HG03039 (cell line): Measurements from ENCODE around the gene PRSS8.
A peak's percentile ranks its signal among the peaks of the same experiment; 100 is the strongest.
"Not testable (repeated sequence)": the region's sequence is repeated elsewhere in the genome, so short reads cannot be mapped to it uniquely, and the experiment has no call there.

Experiments
- ATAC-seq: cut with Tn5 transposase; IDR thresholded peaks from one replicate; pipeline ENCODE4 v1.9.1; 2021; ENCODE audit warnings: mild to moderate bottlenecking, moderate library complexity; ENCODE audit not compliant: unreplicated experiment

PRSS8 gene

GRCh38 chr16:31135535-31136286, at the start of gene PRSS8:
TSS of gene PRSS8 (minus strand) at chr16:31135727. CDS start at chr16:31135498, 229 bp downstream.
- no peak for ATAC-seq

DNA sequence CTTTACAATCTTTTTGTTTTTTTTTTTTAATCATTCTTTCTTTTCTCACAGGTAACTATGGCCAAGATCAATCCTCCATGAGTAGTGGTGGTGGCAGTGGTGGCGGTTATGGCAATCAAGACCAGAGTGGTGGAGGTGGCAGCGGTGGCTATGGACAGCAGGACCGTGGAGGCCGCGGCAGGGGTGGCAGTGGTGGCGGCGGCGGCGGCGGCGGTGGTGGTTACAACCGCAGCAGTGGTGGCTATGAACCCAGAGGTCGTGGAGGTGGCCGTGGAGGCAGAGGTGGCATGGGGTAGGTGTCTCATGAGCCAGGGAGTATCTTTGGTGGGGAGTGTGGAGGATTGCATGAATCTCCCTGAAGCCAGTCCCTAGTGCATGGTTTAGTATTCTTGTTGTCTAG, 49.4 kb upstream of the PRSS8 start:
- no peak for ATAC-seq

- no peak for ATAC-seq
Observed at GRCh38 chr16:31183432-31184428, 48.2 kb upstream of the PRSS8 start.

- no peak for ATAC-seq
Observed at GRCh38 chr16:31182391-31182790, 46.9 kb upstream of the PRSS8 start.

DNA sequence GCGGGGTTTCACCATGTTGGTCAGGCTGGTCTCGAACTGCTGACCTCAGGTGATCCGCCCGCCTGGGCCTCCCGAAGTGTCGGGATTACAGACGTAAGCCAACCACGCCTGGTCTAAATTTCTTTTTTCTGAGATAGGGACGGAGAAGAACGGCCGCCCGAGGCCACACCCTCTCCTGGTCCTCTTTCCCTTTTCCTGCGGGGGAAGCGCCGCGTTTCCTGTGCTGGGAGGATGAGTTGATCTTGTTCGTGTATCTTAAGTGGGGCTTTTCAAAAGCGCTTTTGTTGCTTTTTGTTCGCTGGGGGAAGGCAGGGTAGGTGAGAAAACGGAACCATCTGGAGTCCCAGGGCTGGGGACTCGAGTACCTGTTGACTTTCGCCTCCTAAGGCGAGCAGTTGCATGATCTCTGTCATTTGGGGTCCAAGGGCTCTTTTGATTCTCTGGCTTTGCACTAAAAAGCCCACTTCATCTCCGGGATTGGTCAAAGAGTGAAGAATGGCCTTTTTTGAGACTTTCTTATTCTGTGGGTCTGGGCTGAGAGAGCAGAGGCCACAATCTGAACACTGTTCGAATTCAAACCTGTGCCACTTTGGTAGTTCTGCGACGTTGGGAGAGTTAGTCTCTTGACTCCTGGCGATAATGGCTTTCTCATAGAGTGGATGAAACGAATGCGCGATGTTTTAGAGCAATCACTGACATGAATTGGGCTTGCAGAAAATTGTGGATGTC, 45.7 kb upstream of the PRSS8 start:
- ATAC-seq, result no peak

- ATAC-seq, result peak; percentile 59
Observed at GRCh38 chr16:31179747-31180459, 44.4 kb upstream of the PRSS8 start, which contains the start of gene FUS. TSS of gene FUS (plus strand) at chr16:31180139. CDS start at chr16:31180215, 76 bp downstream.

GRCh38 chr16:31179219-31179746, 43.8 kb upstream of the PRSS8 start:
- peak; percentile 2 for ATAC-seq

DNA sequence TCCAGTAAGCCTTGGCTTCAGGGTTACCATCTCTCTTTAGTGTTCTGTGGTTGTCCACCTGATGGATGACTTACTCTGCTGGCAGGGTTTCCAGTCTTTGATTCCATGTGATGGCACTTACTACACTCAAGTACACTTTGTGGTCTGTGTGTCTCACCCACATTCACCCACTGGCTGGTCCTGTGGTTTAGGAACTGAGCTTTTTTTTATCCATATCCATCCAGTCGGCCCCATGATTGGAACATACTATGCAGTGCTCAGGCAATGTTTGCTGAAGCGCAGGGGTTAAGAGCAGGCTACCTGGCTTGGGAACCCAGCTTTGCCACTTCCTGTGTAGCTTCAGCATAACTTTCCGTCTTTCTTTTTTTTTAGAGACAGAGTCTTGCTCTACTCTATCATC, 41.6 kb upstream of the PRSS8 start:
- no peak for ATAC-seq

DNA sequence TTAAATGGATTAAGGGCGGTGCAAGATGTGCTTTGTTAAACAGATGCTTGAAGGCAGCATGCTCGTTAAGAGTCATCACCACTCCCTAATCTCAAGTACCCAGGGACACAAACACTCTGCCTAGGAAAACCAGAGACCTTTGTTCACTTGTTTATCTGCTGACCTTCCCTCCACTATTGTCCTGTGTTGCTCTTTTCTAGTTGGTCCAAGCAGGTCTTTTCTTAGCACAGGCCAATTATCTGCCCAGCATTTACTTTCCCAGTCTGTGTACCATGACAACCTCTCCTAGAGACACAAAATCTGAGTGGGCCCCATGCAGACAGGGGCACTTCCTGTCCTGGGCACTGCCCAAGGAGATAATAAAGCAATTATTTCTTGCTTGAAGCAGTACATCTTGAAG, 34.5 kb upstream of the PRSS8 start:
- ATAC-seq, result not testable (repeated sequence)

DNA sequence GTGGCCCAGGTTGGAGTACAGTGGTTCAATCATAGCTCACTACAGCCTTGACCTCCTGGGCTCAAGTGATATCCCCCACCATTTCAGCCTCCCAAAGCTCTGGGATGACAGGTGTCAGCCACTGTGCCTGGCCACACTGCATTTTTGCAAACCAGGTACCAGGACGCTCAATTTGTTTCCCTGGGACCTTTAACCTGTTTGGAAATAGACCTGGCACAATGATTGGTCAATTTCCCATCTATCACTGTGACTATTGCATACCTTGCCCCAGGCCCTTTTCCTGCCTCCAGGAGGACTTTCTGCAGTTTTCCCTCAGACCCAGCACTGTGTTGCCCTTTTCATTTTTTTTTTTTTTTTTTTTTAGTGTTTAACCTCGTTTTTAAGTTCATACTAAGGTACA, 33.3 kb upstream of the PRSS8 start:
- ATAC-seq, result no peak

DNA sequence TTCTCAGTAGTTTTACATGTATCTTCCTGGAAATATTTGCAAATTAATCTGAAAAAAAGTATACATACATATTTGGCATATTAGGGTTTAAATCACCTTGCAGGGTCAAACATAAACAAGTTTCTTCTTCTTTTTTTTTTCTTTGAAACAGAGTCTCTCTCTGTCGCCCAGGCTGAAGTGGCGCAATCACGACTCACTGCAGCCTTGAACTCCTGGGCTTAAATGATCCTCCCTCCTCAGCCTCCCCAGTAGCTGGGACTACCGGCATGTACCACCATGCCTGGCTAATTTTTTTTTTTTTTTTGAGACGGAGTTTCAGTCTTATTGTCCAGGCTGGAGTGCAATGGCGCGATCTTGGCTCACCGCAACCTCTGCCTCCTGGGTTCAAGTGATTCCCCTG, 31.8 kb upstream of the PRSS8 start:
- no peak for ATAC-seq

DNA sequence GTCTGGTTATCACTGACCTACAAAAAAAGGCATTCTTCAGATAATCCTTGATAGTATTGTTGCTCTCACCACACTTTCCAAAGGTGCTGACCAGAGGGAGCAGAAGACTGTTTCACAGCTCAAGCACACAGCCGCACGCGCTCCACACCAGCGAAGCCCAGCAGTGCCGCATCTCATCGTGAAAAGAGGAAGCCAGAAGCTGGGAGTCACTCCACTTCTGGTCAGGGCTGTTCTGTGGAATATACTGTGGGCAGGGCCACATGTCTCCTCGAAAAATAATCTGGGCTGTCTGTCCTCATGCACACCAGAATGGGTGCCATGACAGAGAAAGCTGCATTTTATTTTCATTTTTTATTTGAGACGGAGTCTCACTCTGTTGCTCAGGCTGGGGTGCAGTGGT, 21.6 kb upstream of the PRSS8 start:
- ATAC-seq, result no peak

DNA sequence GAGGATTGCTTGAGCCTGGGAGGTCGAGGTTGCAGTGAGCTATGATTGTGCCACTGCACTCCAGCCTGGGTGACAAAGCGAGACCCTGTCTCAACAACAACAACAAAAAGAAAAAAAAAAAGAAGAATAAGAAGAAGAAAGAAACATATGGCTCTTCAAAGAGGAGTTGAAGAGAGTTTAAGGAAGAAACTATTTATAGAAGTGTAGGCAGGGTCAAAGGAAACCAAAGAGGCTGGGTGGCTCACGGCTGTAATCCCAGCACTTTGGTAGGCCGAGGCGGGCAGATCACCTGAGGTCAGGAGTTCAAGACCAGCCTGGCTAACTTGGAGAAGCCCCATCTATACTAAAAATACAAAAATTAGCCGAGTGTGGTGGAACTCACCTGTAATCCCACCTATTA, 15.4 kb upstream of the PRSS8 start:
- ATAC-seq, result not testable (repeated sequence)

DNA sequence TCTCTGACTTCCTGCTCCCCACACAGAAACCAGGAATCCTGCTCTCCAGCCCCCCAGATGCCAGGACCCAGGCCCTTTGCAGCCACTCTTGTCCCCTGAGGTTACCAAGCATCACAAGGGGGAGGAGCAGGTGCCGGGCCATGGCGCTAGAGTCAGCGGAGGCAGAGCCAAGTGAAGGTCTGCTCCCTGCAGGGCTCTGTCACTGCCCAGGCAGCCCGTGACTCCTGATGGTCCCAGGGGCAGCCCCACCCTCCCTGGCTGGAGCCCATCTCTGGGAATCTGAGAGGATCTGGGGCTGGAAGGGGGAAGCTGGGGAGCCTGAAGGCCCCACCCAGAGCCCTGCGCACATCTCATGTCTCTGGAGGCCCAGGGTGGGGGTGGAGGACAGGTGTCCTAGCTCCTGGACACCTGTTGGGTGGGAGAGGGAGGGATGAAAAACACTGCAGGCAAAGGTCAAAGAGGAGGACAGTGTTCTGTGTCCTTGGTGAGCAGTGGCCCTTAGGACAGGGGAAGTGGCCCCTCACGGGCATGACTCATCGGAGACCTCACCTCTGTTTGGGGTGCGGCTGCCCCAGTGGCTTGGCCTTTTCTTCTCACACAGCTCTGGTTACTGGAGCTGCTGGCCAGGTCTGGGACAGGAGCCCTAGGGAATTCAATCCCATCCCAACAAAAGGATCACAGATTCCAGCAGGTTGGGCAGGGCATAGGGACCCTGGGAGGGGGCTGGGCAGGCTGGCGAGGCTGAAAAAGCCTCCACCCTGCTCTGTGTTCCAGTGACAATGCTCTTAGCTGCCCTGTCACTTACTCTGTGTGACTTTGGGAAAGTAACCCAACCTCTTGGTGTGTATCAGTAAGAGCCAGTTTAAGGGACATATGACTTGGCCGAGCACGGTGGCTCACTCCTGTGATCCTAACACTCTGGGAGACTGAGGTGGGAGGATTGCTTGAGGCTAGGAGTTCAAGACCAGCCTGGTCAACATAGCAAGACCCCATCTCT, 14.7 kb upstream of the PRSS8 start, which contains the start of gene PRSS36:
TSS of gene PRSS36 (minus strand) at position 173 of the 997 bp plus-strand sequence. CDS start at position 142, 31 bp downstream.
- ATAC-seq, result no peak

DNA sequence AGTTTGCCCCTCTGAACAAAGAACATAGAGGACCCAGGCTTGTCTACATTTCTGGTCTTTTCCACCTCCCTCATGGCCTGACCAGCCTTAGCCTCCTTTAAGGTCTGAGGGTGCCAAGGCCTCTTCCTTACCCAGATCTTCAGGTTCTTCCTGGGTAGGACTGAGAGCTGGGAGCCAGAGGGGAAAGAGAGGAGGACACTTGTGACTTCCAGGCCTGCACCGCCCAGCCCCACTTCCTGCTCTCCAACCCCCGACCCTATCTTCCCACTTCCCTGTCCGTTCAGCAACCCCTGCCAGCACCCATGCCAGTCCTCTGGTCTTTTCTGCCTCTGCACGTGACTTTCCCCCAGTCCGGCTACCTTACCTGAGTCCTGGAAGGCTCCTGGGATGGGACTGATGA, 13.8 kb upstream of the PRSS8 start:
- ATAC-seq, result no peak

- no peak for ATAC-seq
Observed at GRCh38 chr16:31148896-31149295, 13.4 kb upstream of the PRSS8 start.

DNA sequence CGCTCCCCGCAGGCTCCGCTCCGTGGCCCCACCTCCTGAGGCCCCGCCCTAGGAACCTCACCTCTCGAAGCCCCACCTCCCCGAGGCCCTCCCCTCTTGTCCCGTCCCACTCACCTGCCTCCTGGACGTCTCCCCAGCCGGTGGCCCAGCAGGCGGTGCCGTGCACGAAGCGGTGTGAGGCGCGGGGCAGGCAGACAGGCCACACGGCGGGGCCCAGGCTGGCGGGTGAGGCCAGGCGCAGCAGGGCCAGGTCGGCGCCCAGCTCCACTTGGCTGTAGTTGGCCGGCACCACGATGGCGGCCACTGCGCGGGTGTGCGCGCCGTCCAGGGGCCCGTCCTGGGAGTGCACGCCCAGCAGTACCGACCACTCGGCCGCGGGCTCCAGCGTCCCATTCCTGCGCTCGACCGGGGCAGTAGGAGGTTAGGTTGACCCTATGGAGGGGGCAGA, 12.8 kb upstream of the PRSS8 start:
- no peak for ATAC-seq

GRCh38 chr16:31147574-31147973, 12.0 kb upstream of the PRSS8 start:
- no peak for ATAC-seq
